OCI-LY1 (cell line): ENCODE results near the gene TMEM178B.

Experiments
- H2AFZ ChIP-seq: fragments of 200-600 bp; sonication (generic), shearing (Covaris generic); 2 replicates; pipeline ENCODE4 v1.6.0; 2014; ENCODE audit warnings: antibody characterized with exemption, mild to moderate bottlenecking, low read length
- H3F3A ChIP-seq: fragments of 200-600 bp; sonication (generic), shearing (Covaris generic); 2 replicates; pipeline ENCODE4 v1.6.0; 2014; ENCODE audit warnings: mild to moderate bottlenecking, antibody characterized with exemption, low read length, moderate library complexity; ENCODE audit not compliant: insufficient read depth
- H3K27ac ChIP-seq: fragments of 200-600 bp; sonication (generic); 2 replicates; pipeline ENCODE4 v1.5.1; 2014; ENCODE audit warnings: low read length, mixed run types, mild to moderate bottlenecking, low read depth; ENCODE audit not compliant: poor library complexity, severe bottlenecking
- H3K27me3 ChIP-seq: fragments of 200-600 bp; sonication (generic); 2 replicates; pipeline ENCODE4 v1.6.0; 2014; ENCODE audit warnings: antibody characterized with exemption, mild to moderate bottlenecking, low read length, moderate library complexity; ENCODE audit not compliant: insufficient read depth
- H3K36me3 ChIP-seq: fragments of 200-600 bp; sonication (generic); 2 replicates; pipeline ENCODE4 v1.6.1; 2014; ENCODE audit warnings: mild to moderate bottlenecking, antibody characterized with exemption, low read length, moderate library complexity, mixed read lengths; ENCODE audit not compliant: insufficient read depth
- H3K4me1 ChIP-seq: fragments of 200-600 bp; sonication (generic); 2 replicates; pipeline ENCODE4 v1.5.1; 2014; ENCODE audit warnings: mild to moderate bottlenecking, low read length, moderate library complexity; ENCODE audit not compliant: insufficient read depth, severe bottlenecking
- H3K4me2 ChIP-seq: fragments of 200-600 bp; sonication (generic), shearing (Covaris generic); 2 replicates; pipeline ENCODE4 v1.6.1; 2014; ENCODE audit warnings: low read length
- H3K4me3 ChIP-seq: fragments of 200-600 bp; sonication (generic); 2 replicates; pipeline ENCODE4 v1.5.1; 2014; ENCODE audit warnings: low read length, low read depth, mild to moderate bottlenecking, mixed read lengths; ENCODE audit not compliant: poor library complexity, severe bottlenecking
- H3K79me2 ChIP-seq: fragments of 200-600 bp; shearing (Covaris generic); 2 replicates; pipeline ENCODE4 v1.6.1; 2016; ENCODE audit warnings: mixed run types, low read length, mixed read lengths; ENCODE audit not compliant: insufficient read depth
- H3K9ac ChIP-seq: fragments of 200-600 bp; sonication (generic), shearing (Covaris generic); 2 replicates; pipeline ENCODE4 v1.6.1; 2014; ENCODE audit warnings: mild to moderate bottlenecking, low read length, mixed read lengths
- H3K9me2 ChIP-seq: fragments of 200-600 bp; sonication (generic), shearing (Covaris generic); 2 replicates; pipeline ENCODE4 v1.6.1; 2014; ENCODE audit warnings: low read depth, mild to moderate bottlenecking, low read length, mixed read lengths
- H3K9me3 ChIP-seq: fragments of 200-600 bp; shearing (Covaris generic); 2 replicates; pipeline ENCODE4 v1.6.1; 2014; ENCODE audit warnings: low read length, mixed read lengths
- H4K20me1 ChIP-seq: fragments of 200-600 bp; sonication (generic), shearing (Covaris generic); 2 replicates; pipeline ENCODE4 v1.6.0; 2016; ENCODE audit warnings: mild to moderate bottlenecking, low read length; ENCODE audit not compliant: insufficient read depth
- EZH2 ChIP-seq: fragments of 200-600 bp; sonication (generic), shearing (Covaris generic); IDR thresholded peaks from 2 replicates; pipeline ENCODE4 v1.8.0; 2017; ENCODE audit warnings: borderline replicate concordance, mixed run types, mild to moderate bottlenecking, antibody characterized with exemption, low read length, moderate library complexity, mixed read lengths
- TF ChIP-seq, protein P1 (sequence below): fragments of 200-600 bp; sonication (generic), shearing (Covaris generic); IDR thresholded peaks from 2 replicates; pipeline ENCODE4 v1.5.1; 2017; ENCODE audit warnings: mild to moderate bottlenecking, antibody characterized with exemption, low read length, moderate library complexity, mixed read lengths

TMEM178B gene

GRCh38 chr7:141128506-141128905 is 54.6 kb downstream of the TMEM178B start:
- Histone ChIP-seq H3K4me3 (no peak overlapping the region), H3K9me2 (no peaks in the 10 kb centered on the region), H2AFZ (no peak overlapping the region), H3K36me3 (no peaks in the 10 kb centered on the region), H3F3A (no peaks in the 10 kb centered on the region), H3K9me3 (no peaks in the 10 kb centered on the region), H3K9ac (no peak overlapping the region), H3K79me2 (no peaks in the 10 kb centered on the region), H3K27ac (no peak overlapping the region), H3K4me1 (no peaks in the 10 kb centered on the region), H3K4me2 (no peak overlapping the region), H4K20me1 (no peaks in the 10 kb centered on the region), H3K27me3 (no peaks in the 10 kb centered on the region)
- TF ChIP-seq, protein P1, sequence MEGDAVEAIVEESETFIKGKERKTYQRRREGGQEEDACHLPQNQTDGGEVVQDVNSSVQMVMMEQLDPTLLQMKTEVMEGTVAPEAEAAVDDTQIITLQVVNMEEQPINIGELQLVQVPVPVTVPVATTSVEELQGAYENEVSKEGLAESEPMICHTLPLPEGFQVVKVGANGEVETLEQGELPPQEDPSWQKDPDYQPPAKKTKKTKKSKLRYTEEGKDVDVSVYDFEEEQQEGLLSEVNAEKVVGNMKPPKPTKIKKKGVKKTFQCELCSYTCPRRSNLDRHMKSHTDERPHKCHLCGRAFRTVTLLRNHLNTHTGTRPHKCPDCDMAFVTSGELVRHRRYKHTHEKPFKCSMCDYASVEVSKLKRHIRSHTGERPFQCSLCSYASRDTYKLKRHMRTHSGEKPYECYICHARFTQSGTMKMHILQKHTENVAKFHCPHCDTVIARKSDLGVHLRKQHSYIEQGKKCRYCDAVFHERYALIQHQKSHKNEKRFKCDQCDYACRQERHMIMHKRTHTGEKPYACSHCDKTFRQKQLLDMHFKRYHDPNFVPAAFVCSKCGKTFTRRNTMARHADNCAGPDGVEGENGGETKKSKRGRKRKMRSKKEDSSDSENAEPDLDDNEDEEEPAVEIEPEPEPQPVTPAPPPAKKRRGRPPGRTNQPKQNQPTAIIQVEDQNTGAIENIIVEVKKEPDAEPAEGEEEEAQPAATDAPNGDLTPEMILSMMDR, result no peak
- TF ChIP-seq EZH2, result no peak

DNA sequence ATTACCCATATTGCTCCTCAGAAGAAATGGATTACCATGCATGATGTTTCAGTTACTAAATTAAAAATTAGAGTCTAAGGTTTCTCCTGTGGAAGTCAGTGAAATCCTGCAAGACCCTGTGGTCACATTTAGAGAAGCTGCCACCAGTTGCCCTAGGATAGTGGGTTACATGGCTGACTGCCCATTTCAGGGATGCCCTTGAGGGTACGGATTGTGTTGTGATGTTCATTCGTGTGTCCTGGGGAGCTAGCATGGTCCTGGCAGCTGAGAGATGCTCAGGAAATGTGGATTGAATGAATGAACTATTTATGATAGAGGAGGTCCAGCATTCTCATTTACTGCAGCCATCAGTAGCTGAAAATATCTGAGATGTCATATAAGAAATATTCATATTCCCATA is 55.1 kb downstream of the TMEM178B start:
- Histone ChIP-seq H3F3A (no peaks in the 10 kb centered on the region), H3K9ac (no peak overlapping the region), H3K9me2 (no peaks in the 10 kb centered on the region), H4K20me1 (no peaks in the 10 kb centered on the region), H3K27me3 (no peaks in the 10 kb centered on the region), H3K4me1 (no peaks in the 10 kb centered on the region), H2AFZ (no peak overlapping the region), H3K36me3 (no peaks in the 10 kb centered on the region), H3K79me2 (no peaks in the 10 kb centered on the region), H3K4me3 (no peak overlapping the region), H3K9me3 (no peaks in the 10 kb centered on the region), H3K4me2 (no peak overlapping the region), H3K27ac (no peak overlapping the region)
- no peak for TF ChIP-seq EZH2
- TF ChIP-seq, protein P1, result no peak

- H3K27ac ChIP-seq, result no peak overlapping the region
These were observed 58.8 kb downstream of the TMEM178B start for GRCh38 chr7:141132671-141133070.

More at GRCh38 chr7:141132671-141133070, 58.8 kb downstream of the TMEM178B start:
- Histone ChIP-seq H3K4me3 (no peak overlapping the region), H3K4me2 (no peak overlapping the region), H3F3A (no peaks in the 10 kb centered on the region), H2AFZ (no peak overlapping the region), H3K9me2 (no peaks in the 10 kb centered on the region), H3K79me2 (no peaks in the 10 kb centered on the region), H3K27me3 (no peaks in the 10 kb centered on the region), H3K9ac (no peak overlapping the region), H3K9me3 (no peaks in the 10 kb centered on the region), H3K36me3 (no peaks in the 10 kb centered on the region), H4K20me1 (no peaks in the 10 kb centered on the region), H3K4me1 (no peaks in the 10 kb centered on the region)
- TF ChIP-seq, protein P1, result no peak
- no peak for TF ChIP-seq EZH2
